HepG2 (cell line): ENCODE results near the gene FXYD5. TPM values are rescaled to one million over a fixed set of nuclear protein-coding genes. Genes with fewer than 3 reads are reported as not detected.
"Not testable (repeated sequence)": the region's sequence is repeated elsewhere in the genome, so short reads cannot be mapped to it uniquely, and the experiment has no call there.

Experiments used
- AKAP8 ChIP-seq: sonication (generic); formaldehyde crosslinking; IDR thresholded peaks from 2 replicates; pipeline ENCODE4 v1.5.1; 2020; ENCODE audit warnings: mild to moderate bottlenecking, missing genetic modification reagents
- CBX2 ChIP-seq, 2 experiments: fragments of 200-600 bp in 1 of 2; sonication (generic); formaldehyde crosslinking in 1 of 2; IDR thresholded peaks; 2 replicates each; pipeline versions ENCODE4 v1.7.0 to v1.8.1; 2018 to 2022; ENCODE audit warnings: low read depth in 2 of 2, low read length in 1 of 2, mild to moderate bottlenecking in 1 of 2, missing genetic modification reagents in 1 of 2
- MEF2D ChIP-seq: sonication (generic); formaldehyde crosslinking; IDR thresholded peaks from 2 replicates; pipeline ENCODE4 v1.5.1; 2020; ENCODE audit warnings: mild to moderate bottlenecking, missing genetic modification reagents
- MEIS2 ChIP-seq: sonication (generic); formaldehyde crosslinking; IDR thresholded peaks from 2 replicates; pipeline ENCODE4 v1.9.0; 2021; ENCODE audit warnings: mild to moderate bottlenecking, missing genetic modification reagents
- SAFB2 ChIP-seq: sonication (generic); formaldehyde crosslinking; IDR thresholded peaks from 2 replicates; pipeline ENCODE4 v1.5.1; 2020; ENCODE audit warnings: missing genetic modification reagents, low read depth, mild to moderate bottlenecking, borderline replicate concordance
- SKIL ChIP-seq: sonication (generic); formaldehyde crosslinking; IDR thresholded peaks from 2 replicates; pipeline ENCODE4 v1.8.0; 2022; ENCODE audit warnings: missing genetic modification reagents, mild to moderate bottlenecking, moderate library complexity, borderline replicate concordance
- SOX13 ChIP-seq, 3 experiments: fragments of 450-650 bp in 1 of 3; sonication (generic) in 1 of 3; formaldehyde crosslinking in 1 of 3; IDR thresholded peaks in 2 of 3; conservative IDR thresholded peaks in 1 of 3; 2 replicates each; pipeline versions ENCODE4 v1.5.0 to v1.6.1; 2016 to 2020; ENCODE audit warnings: antibody characterized with exemption in 1 of 3, mild to moderate bottlenecking in 1 of 3, missing compliant biosample characterization in 1 of 3, missing genetic modification reagents in 1 of 3, moderate library complexity in 1 of 3
- ZFP36L1 ChIP-seq: sonication (generic); formaldehyde crosslinking; IDR thresholded peaks from 2 replicates; pipeline ENCODE4 v1.8.0; 2022; ENCODE audit warnings: mild to moderate bottlenecking, missing genetic modification reagents, moderate library complexity
- ZNF614 ChIP-seq: IDR thresholded peaks from 2 replicates; pipeline ENCODE4 v1.6.1; 2018; ENCODE audit warnings: missing biosample characterization, missing genetic modification reagents, inconsistent platforms, borderline replicate concordance
- polyA plus RNA-seq, 8 experiments: library from polyadenylated mRNA; depleted of rRNA in 3 of 8; stranded (reverse) in 7 of 8; unstranded in 1 of 8; fragments of >200 nt; fragmentation: Illumina TruSeq in 4 of 8; extraction: Trizol in 4 of 8; gene quantifications; 2 replicates each; pipeline versions ENCODE4 v1.2.1 to v1.2.3, GENCODE V29; 2011 to 2016; ENCODE audit warnings: low read depth in 4 of 8, missing spikeins in 1 of 8, mixed read lengths in 1 of 8; ENCODE audit not compliant: insufficient read depth in 1 of 8
- total RNA-seq, 5 experiments: library from RNA; depleted of rRNA; stranded (reverse); fragments of >200 nt; fragmentation: Illumina TruSeq; extraction: Trizol; gene quantifications; 2 replicates each; pipeline ENCODE4 v1.2.3, GENCODE V29; 2016; ENCODE audit warnings: low read depth in 1 of 5
- TF ChIP-seq, protein P1 (sequence below): sonication (generic); formaldehyde crosslinking; conservative IDR thresholded peaks from 2 replicates; pipeline ENCODE4 v1.4.0; 2020; ENCODE audit warnings: mild to moderate bottlenecking, missing genetic modification reagents, moderate library complexity
- TF ChIP-seq, protein P2 (sequence below): sonication (generic); formaldehyde crosslinking; IDR thresholded peaks from 2 replicates; pipeline ENCODE4 v1.8.0; 2022; ENCODE audit warnings: missing genetic modification reagents, mild to moderate bottlenecking, borderline replicate concordance
- TF ChIP-seq, protein P3 (sequence below): sonication (generic); formaldehyde crosslinking; IDR thresholded peaks from 2 replicates; pipeline ENCODE4 v1.5.0; 2020; ENCODE audit warnings: mild to moderate bottlenecking, missing genetic modification reagents, borderline replicate concordance
- TF ChIP-seq, protein P4 (sequence below): sonication (generic); formaldehyde crosslinking; conservative IDR thresholded peaks from 2 replicates; pipeline ENCODE4 v1.4.0; 2020; ENCODE audit warnings: missing genetic modification reagents

The FXYD5 gene
- total and polyA plus RNA-seq, 2 of the 13 experiments (the other 11 are each of a cell fraction or from before 2014, with no cell fraction given), result 0.65 TPM; not detected in 1

DNA sequence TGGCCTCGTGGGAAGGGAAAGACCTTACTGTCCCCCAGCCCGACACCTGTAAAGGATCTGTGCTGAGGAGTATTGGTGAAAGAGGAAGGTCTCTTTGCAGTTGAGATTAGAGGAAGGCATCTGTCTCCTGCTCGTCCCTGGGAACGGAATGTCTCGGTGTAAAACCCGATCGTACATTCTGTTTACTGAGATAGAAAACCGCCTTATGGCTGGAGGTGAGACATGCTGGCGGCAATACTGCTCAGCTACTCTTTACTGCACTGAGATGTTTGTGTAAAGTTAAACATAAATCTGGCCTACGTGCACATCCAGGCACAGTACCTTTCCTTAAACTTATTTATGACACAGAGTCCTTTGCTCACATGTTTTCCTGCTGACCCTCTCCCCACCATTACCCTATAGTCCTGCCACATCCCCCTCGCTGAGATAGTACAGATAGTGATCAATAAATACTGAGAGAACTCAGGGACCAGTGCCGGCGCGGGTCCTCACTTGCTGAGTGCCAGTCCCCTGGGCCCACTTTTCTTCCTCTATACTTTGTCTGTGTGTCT is 24.7 kb upstream of the FXYD5 start (continued):
- TF ChIP-seq, protein P1, sequence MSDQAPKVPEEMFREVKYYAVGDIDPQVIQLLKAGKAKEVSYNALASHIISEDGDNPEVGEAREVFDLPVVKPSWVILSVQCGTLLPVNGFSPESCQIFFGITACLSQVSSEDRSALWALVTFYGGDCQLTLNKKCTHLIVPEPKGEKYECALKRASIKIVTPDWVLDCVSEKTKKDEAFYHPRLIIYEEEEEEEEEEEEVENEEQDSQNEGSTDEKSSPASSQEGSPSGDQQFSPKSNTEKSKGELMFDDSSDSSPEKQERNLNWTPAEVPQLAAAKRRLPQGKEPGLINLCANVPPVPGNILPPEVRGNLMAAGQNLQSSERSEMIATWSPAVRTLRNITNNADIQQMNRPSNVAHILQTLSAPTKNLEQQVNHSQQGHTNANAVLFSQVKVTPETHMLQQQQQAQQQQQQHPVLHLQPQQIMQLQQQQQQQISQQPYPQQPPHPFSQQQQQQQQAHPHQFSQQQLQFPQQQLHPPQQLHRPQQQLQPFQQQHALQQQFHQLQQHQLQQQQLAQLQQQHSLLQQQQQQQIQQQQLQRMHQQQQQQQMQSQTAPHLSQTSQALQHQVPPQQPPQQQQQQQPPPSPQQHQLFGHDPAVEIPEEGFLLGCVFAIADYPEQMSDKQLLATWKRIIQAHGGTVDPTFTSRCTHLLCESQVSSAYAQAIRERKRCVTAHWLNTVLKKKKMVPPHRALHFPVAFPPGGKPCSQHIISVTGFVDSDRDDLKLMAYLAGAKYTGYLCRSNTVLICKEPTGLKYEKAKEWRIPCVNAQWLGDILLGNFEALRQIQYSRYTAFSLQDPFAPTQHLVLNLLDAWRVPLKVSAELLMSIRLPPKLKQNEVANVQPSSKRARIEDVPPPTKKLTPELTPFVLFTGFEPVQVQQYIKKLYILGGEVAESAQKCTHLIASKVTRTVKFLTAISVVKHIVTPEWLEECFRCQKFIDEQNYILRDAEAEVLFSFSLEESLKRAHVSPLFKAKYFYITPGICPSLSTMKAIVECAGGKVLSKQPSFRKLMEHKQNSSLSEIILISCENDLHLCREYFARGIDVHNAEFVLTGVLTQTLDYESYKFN (CRISPR knock-in tag), result peak; percentile 94
- TF ChIP-seq, protein P2, sequence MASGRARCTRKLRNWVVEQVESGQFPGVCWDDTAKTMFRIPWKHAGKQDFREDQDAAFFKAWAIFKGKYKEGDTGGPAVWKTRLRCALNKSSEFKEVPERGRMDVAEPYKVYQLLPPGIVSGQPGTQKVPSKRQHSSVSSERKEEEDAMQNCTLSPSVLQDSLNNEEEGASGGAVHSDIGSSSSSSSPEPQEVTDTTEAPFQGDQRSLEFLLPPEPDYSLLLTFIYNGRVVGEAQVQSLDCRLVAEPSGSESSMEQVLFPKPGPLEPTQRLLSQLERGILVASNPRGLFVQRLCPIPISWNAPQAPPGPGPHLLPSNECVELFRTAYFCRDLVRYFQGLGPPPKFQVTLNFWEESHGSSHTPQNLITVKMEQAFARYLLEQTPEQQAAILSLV (CRISPR knock-in tag), result peak; percentile 57; the same call in 1 of the 2 replicates
- not testable (repeated sequence) for TF ChIP-seq CBX2 (IDR thresholded peaks at IDR 0.05; ENCODE audit: low read depth, low read length); SOX13 (IDR thresholded peaks at IDR 0.05)
- TF ChIP-seq CBX2 (CRISPR knock-in tag; IDR thresholded peaks at IDR 0.05; ENCODE audit: low read depth) (peak; percentile 73; the same call in 1 of the 2 replicates), ZNF614 (CRISPR knock-in tag) (peak; percentile 53; the same call in 1 of the 2 replicates), SAFB2 (peak; percentile 56; the same call in 1 of the 2 replicates), SKIL (peak; percentile 60), ZFP36L1 (CRISPR knock-in tag) (0 out of 2 replicates have a peak, but pooled peaks have one; percentile 13), SOX13 (CRISPR knock-in tag; conservative IDR thresholded peaks at IDR 0.05 in 1 of 2, IDR thresholded peaks at IDR 0.05 in 1 of 2) (peak in 1 of 2 experiments; percentile 15; a peak in 1 of 4 replicates), MEIS2 (0 out of 2 replicates have a peak, but pooled peaks have one; percentile 19), MEF2D (CRISPR knock-in tag) (peak; percentile 98), AKAP8 (CRISPR knock-in tag) (peak; percentile 62; the same call in 1 of the 2 replicates)
- TF ChIP-seq, protein P3, sequence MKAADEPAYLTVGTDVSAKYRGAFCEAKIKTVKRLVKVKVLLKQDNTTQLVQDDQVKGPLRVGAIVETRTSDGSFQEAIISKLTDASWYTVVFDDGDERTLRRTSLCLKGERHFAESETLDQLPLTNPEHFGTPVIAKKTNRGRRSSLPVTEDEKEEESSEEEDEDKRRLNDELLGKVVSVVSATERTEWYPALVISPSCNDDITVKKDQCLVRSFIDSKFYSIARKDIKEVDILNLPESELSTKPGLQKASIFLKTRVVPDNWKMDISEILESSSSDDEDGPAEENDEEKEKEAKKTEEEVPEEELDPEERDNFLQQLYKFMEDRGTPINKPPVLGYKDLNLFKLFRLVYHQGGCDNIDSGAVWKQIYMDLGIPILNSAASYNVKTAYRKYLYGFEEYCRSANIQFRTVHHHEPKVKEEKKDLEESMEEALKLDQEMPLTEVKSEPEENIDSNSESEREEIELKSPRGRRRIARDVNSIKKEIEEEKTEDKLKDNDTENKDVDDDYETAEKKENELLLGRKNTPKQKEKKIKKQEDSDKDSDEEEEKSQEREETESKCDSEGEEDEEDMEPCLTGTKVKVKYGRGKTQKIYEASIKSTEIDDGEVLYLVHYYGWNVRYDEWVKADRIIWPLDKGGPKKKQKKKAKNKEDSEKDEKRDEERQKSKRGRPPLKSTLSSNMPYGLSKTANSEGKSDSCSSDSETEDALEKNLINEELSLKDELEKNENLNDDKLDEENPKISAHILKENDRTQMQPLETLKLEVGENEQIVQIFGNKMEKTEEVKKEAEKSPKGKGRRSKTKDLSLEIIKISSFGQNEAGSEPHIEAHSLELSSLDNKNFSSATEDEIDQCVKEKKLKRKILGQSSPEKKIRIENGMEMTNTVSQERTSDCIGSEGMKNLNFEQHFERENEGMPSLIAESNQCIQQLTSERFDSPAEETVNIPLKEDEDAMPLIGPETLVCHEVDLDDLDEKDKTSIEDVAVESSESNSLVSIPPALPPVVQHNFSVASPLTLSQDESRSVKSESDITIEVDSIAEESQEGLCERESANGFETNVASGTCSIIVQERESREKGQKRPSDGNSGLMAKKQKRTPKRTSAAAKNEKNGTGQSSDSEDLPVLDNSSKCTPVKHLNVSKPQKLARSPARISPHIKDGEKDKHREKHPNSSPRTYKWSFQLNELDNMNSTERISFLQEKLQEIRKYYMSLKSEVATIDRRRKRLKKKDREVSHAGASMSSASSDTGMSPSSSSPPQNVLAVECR (CRISPR knock-in tag), result peak; percentile 31; the same call in 1 of the 2 replicates
- TF ChIP-seq, protein P4, sequence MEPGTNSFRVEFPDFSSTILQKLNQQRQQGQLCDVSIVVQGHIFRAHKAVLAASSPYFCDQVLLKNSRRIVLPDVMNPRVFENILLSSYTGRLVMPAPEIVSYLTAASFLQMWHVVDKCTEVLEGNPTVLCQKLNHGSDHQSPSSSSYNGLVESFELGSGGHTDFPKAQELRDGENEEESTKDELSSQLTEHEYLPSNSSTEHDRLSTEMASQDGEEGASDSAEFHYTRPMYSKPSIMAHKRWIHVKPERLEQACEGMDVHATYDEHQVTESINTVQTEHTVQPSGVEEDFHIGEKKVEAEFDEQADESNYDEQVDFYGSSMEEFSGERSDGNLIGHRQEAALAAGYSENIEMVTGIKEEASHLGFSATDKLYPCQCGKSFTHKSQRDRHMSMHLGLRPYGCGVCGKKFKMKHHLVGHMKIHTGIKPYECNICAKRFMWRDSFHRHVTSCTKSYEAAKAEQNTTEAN (CRISPR knock-in tag), result peak; percentile 80
